Lower leg skin (tissue), 3 donors: ENCODE measurements around the gene CDH13.

ENCODE experiments used
- CTCF ChIP-seq, 3 donors: fragments of 450-650 bp; IDR thresholded peaks; one replicate each; pipeline ENCODE4 v1.5.1; 2016; ENCODE audit warnings: antibody characterized with exemption in 3 of 3, mild to moderate bottlenecking in 3 of 3, moderate library complexity in 2 of 3
- POLR2A ChIP-seq, 2 donors: fragments of 450-650 bp; IDR thresholded peaks; one replicate each; pipeline ENCODE4 v1.6.1; 2016 to 2017; ENCODE audit warnings: antibody characterized with exemption in 2 of 2, mild to moderate bottlenecking in 1 of 2, moderate library complexity in 1 of 2

DNA sequence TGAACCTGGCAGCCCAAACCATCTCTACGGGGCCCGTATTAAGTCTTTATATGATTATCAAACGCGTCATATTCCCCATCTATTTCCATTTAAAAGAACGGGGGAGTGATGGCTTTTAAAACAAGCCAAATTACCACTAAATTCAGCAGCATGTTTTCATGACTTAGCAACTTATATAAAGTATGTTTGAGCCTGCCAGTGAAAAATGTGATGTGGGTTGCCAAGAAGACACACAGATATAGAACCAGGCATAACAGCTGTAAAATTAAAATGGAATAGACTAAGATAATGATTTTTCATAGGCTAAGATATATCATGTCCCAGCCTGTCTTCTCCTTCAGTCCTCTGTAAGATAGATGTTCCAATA lies 1136.2 kb downstream of the CDH13 start:
- no peak for TF ChIP-seq POLR2A (IDR thresholded peaks at IDR 0.05)
- TF ChIP-seq CTCF (IDR thresholded peaks at IDR 0.05) = no peak
